Choroid plexus epithelial cell (primary cell): ENCODE measurements around the gene C1RL.
A peak's percentile ranks its signal among the peaks of the same experiment; 100 is the strongest.

Experiments used
- DNase-seq: peaks from one replicate; pipeline ENCODE4 v3.0.0-alpha.2; 2010; ENCODE audit warnings: low read depth
- H3K4me3 ChIP-seq: 2 replicates; pipeline ENCODE4 v1.5.1; 2011; ENCODE audit warnings: low read depth, mild to moderate bottlenecking, control low read depth, low read length, moderate library complexity
- TF ChIP-seq, protein P1 (sequence below): conservative IDR thresholded peaks from 2 replicates; pipeline ENCODE4 v1.5.1; 2011; ENCODE audit warnings: low read depth, mild to moderate bottlenecking, control low read depth, inconsistent platforms, low read length, moderate library complexity

C1RL gene

DNA sequence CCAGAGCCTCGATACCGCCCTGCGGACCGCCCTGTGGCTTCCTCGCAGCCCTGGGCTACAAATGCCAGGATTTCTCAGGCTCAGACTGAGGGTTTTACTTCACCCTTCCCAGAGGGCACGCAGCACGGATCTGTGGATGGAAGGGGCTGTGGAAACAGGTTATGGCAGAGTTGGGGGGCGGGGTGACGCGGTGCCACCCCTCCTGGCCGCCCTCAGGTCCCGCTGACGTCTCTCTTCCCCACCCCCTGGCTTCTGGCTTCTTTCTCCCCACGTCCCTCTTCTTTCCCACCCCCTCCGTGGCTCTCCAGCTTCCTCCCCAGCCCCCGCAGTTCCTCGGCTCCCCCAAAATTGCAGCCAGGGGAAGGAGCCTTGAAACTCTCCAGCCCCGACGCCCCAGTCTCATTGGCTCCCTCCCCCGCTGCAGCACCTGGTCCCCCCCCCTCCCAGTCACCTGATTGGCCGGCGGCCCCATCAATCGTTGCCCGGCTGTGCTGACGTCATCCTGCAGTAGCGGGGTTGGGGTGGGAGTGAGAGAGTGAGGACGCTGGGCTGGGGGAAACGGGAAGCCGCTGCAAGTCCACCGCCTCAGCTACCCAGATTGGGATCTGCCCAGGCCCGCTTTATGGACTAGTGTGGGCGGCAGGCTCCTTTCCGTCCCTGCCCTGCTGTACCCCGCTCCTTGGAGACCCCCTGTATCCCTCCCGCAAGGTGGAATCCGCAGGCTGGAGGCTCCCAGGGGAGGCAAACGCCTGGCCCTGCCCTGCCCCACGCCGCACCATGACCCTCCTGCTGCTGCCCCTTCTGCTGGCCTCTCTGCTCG is 21.1 kb upstream of the C1RL start, which contains the start of gene CLSTN3:
TSS of gene CLSTN3 (plus strand) at position 500 of the 820 bp plus-strand sequence. CDS start at position 778, 278 bp downstream.
- H3K4me3 ChIP-seq, result peak within 1 kb of the TSS; percentile 75
- DNase-seq, result peak; percentile 79

DNA sequence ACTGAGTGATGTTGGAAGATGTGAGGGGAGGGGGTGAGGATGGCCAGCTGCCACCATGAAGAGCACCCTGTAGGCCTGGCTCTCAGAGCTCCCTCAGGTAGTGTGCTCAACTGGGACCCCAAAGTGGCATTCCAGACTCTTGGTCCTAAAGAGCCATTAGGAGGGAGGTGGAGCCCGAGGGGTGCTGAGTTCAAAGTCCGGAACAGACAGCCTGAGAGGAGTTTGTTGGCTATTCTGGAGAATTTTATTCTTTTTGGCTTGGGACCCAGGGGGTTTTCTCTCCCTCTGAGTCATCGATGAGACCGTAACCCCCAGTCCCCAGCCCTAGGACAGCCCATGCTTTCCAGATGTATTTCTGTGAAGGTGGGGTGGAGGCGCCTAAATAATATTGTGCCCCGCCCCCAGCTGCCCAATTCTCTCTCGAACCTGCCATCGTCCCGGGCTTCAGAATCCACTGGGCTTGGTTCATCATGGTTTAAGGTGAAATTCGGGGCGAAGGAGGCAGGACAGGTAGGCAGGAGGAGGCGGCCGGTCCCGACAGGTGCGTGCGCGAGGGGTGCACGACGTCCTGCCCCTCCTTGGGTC is 20.4 kb upstream of the C1RL start:
- DNase-seq, result no peak
- H3K4me3 ChIP-seq, result peak overlapping the region; percentile 75
- TF ChIP-seq, protein P1, sequence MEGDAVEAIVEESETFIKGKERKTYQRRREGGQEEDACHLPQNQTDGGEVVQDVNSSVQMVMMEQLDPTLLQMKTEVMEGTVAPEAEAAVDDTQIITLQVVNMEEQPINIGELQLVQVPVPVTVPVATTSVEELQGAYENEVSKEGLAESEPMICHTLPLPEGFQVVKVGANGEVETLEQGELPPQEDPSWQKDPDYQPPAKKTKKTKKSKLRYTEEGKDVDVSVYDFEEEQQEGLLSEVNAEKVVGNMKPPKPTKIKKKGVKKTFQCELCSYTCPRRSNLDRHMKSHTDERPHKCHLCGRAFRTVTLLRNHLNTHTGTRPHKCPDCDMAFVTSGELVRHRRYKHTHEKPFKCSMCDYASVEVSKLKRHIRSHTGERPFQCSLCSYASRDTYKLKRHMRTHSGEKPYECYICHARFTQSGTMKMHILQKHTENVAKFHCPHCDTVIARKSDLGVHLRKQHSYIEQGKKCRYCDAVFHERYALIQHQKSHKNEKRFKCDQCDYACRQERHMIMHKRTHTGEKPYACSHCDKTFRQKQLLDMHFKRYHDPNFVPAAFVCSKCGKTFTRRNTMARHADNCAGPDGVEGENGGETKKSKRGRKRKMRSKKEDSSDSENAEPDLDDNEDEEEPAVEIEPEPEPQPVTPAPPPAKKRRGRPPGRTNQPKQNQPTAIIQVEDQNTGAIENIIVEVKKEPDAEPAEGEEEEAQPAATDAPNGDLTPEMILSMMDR, result no peak

More for the DNA sequence above, 21.1 kb upstream of the C1RL start, which contains the start of gene CLSTN3:
- TF ChIP-seq, protein P1, result no peak

DNA sequence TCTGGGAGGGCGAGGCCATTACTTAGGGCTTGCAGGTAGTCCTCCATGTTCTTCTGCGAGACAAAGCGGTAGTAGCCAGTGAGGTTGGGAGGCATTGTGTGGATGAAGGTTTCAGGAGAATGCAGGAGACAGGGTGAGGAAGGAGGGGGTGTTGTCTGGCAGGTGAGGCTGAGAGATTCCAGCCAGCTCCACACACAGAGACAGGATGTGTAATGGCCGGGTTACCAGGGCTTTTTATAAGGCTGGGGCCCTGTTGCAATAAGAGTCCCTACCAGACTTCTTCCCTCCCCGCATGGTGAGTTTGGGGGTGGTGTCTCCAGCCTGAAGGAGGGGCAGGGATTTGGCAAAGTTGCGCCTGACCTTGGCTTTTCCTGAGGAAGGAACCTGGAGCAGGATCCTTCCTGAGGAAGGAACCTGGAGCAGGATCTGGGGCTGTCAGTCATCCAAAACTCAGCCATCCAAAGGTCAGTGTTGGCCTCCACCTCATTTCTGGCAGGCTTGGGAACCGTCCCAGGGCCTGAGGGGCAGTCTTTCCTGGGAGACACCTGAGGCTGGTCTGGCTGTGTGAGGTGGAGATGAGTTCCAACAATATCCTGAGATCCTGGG is 19.8 kb upstream of the C1RL start, which contains the start of gene RBP5:
TSS of gene RBP5 (minus strand) at position 209 of the 606 bp plus-strand sequence. CDS start at position 95, 114 bp downstream.
- H3K4me3 ChIP-seq, result peak within 1 kb of the TSS; percentile 75
- no peak for DNase-seq
- TF ChIP-seq, protein P1, result no peak

DNA sequence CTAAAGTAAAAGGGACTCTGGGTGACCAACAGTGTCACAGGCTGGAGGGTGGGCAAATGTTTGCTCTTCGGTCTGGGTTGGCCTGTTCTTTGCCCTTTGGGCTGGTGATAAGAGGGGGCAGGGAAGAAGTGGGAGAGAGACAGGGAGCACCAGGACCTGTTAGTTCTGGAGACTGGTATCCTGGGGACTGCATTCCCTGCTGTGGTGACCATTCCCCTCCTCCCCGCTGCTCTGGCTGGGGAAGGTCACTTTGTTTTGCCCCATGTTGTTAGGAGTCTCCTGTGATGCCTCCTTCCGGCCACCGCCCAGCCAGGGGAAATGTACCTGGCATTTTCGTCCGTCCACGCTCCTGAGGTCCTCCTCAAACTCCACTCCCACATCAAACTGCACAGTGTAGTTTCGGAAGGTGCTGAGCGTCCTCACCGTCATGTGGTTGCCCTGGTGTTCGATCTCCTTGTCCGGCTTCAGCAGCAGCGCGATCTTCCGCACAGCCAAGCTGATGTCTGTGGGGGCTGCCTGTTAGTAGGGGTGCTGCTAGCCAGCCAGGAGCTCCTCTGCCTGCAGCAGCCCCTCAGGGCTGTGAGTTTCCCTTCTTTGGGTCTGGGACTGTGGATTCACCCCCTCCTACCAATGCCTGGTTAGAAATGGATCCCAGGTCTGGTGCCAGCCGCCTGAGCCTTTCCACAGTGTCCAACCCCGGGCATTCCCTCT is 19.1 kb upstream of the C1RL start:
- H3K4me3 ChIP-seq, result no peak overlapping the region
- DNase-seq, result no peak
- TF ChIP-seq, protein P1, result no peak

DNA sequence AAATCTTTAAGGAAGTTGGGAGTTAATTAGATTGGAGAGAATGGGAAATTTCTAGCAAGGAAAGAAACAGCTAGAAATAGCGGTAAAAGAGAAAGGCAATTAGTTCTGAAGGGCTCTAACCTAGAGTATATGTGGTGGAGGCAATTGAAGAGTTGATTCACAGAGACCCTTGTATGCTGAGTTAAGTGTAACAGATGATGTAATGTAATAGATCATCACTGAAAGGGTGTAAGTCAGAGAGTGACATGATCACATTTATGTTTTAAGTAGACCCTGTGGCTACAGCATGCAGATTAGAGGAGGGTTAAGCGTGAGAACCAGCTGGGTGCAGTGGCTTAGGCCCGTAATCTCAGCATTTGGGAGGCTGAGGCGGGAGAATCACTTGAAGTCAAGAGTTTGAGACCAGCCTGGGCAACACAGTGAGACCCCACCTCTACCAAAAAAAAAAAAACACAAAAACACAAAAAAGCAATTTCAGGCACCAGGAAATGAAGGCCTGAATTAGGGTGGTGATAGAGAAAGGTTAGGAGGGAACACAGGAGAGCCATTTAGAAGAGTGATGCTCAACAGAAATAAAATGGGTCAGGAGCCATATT is 16.7 kb upstream of the C1RL start:
- H3K4me3 ChIP-seq, result no peak overlapping the region
- TF ChIP-seq, protein P1, result no peak
- DNase-seq, result no peak

DNA sequence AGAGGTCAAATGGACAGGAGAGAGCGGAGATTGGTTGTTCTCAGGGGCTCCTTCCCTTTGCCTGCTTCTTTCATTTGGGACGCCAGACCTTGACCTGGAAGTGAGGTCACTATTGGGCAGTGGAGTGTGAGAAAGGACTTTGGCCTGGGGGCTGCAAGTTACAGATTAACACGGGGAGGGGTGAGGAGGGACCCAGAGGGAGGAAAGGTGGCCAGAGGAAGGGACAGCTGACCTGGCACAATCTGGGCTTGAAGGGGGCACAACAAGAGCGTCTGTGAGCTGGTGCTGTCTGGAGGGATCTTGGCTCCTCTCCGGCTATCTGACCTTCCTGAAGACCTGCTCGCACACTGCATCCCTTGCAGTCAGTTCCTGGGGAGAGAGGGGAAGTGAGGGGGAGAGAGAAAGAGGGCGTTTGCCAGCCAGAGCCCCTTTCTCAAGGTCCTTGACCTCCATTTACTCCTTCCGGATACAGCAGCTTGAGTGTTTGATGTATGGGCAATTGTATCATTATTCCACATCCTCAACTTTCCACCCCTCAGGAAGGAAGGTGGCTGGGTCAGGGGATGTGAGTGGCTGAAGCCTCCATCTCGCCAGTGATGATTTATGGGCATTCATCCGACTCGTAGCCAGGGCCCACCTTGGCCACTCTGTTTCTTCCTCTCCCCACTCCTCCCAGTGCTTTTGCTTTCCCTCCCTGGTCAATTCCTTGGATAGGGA is 14.9 kb upstream of the C1RL start:
- H3K4me3 ChIP-seq, result no peak overlapping the region
- DNase-seq, result no peak
- TF ChIP-seq, protein P1, result no peak
